GM12892 (cell line): ENCODE results near the gene PLA2G2F.

Experiments used
- POLR2A ChIP-seq: IDR thresholded peaks from 2 replicates; pipeline ENCODE4 v1.6.1; 2011; ENCODE audit warnings: low read depth, low read length, control low read depth
- POLR2AphosphoS5 ChIP-seq: IDR thresholded peaks from 2 replicates; pipeline ENCODE4 v1.6.1; 2011; ENCODE audit warnings: low read depth, low read length, control low read depth

DNA sequence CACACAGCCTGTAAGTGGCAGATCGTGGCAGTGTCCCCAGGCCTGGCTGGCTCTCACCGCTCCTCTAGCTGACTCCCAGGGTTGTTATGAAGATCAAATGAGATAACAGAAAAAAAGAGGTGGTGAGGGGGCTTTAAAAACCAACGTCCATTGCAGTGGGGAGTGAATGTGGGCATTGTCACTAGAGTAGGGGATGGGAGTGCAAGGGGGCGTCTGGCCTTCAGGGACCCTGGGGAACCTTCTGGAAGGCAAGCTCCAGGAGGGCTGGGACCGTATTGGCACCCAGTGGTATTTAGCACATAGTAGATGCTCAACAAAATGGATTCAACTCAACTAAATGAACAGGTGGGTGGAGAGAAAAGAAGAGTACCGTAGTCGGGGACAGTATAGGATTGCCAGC is 23.2 kb upstream of the PLA2G2F start:
- TF ChIP-seq POLR2A, result no peak
- TF ChIP-seq POLR2AphosphoS5, result no peak
